ENCODE results near the gene MTRFR.
"Not testable (repeated sequence)": the region's sequence is repeated elsewhere in the genome, so short reads cannot be mapped to it uniquely, and the experiment has no call there.

Gene MTRFR

GRCh38 chr12:123248996-123249741 is 15.9 kb downstream of the MTRFR start:
- not testable (repeated sequence) for DNase-seq (ENCODE audit: low read depth)

- no peak for DNase-seq (ENCODE audit: low read depth)
Measured at GRCh38 chr12:123250471-123251383, 17.5 kb downstream of the MTRFR start.

- no peak for DNase-seq (ENCODE audit: low read depth)
Measured at GRCh38 chr12:123251403-123252076, 18.3 kb downstream of the MTRFR start.

- not testable (repeated sequence) for DNase-seq (ENCODE audit: low read depth)
Measured at GRCh38 chr12:123252365-123252764, 19.1 kb downstream of the MTRFR start.

GRCh38 chr12:123253641-123254459 is 20.6 kb downstream of the MTRFR start:
- DNase-seq (ENCODE audit: low read depth) = no peak

GRCh38 chr12:123254853-123255446 is 21.7 kb downstream of the MTRFR start:
- DNase-seq (ENCODE audit: low read depth) = no peak

GRCh38 chr12:123258593-123258992 is 25.4 kb downstream of the MTRFR start:
- no peak for DNase-seq (ENCODE audit: low read depth)

GRCh38 chr12:123260081-123260480 is 26.8 kb downstream of the MTRFR start:
- DNase-seq (ENCODE audit: low read depth) = no peak

GRCh38 chr12:123261196-123261595 is 28.0 kb downstream of the MTRFR start:
- DNase-seq (ENCODE audit: low read depth) = no peak

- no peak for DNase-seq (ENCODE audit: low read depth)
Measured at GRCh38 chr12:123263196-123263817, 30.1 kb downstream of the MTRFR start.

- DNase-seq (ENCODE audit: low read depth) = no peak
Measured at GRCh38 chr12:123264642-123265041, 31.4 kb downstream of the MTRFR start.

- no peak for DNase-seq (ENCODE audit: low read depth)
Measured at GRCh38 chr12:123265851-123266678, 32.8 kb downstream of the MTRFR start.

- no peak for DNase-seq (ENCODE audit: low read depth)
Measured at GRCh38 chr12:123266679-123267277, 33.5 kb downstream of the MTRFR start.

- no peak for DNase-seq (ENCODE audit: low read depth)
Measured at GRCh38 chr12:123267335-123267920, 34.2 kb downstream of the MTRFR start.

- DNase-seq (ENCODE audit: low read depth) = no peak
Measured at GRCh38 chr12:123267991-123268843, 35.0 kb downstream of the MTRFR start.

- DNase-seq (ENCODE audit: low read depth) = no peak
Measured at GRCh38 chr12:123268850-123269249, 35.6 kb downstream of the MTRFR start.

GRCh38 chr12:123269395-123269892 is 36.2 kb downstream of the MTRFR start:
- peak; percentile 43 for DNase-seq (ENCODE audit: low read depth)

- DNase-seq (ENCODE audit: low read depth) = no peak
Measured at GRCh38 chr12:123269896-123270213, 36.6 kb downstream of the MTRFR start.
